Activated CD8-positive, alpha-beta memory T cell treated with anti-CD3 and anti-CD28 coated beads, Interleukin-2, amount 50 U/mL, for 48 hours (primary cell): ENCODE measurements around the gene ACP3.
A peak's percentile ranks its signal among the peaks of the same experiment; 100 is the strongest.

Experiments
- DNase-seq: peaks from one replicate; pipeline ENCODE4 v3.0.0-alpha.2; 2020

ACP3 gene

GRCh38 chr3:132321304-132321703, 4.1 kb downstream of the ACP3 start:
- DNase-seq, result no peak

GRCh38 chr3:132325103-132325606, 7.9 kb downstream of the ACP3 start:
- no peak for DNase-seq

- no peak for DNase-seq
Observed at GRCh38 chr3:132325634-132326033, 8.4 kb downstream of the ACP3 start.

GRCh38 chr3:132326251-132326650, 9.0 kb downstream of the ACP3 start:
- no peak for DNase-seq

- no peak for DNase-seq
Observed at GRCh38 chr3:132332082-132332481, 14.9 kb downstream of the ACP3 start.

- DNase-seq, result no peak
Observed at GRCh38 chr3:132332508-132332907, 15.3 kb downstream of the ACP3 start.

GRCh38 chr3:132341746-132342145, 24.5 kb downstream of the ACP3 start:
- DNase-seq, result no peak

- no peak for DNase-seq
Observed at GRCh38 chr3:132342183-132342582, 25.0 kb downstream of the ACP3 start.

GRCh38 chr3:132342610-132343009, 25.4 kb downstream of the ACP3 start:
- no peak for DNase-seq

- DNase-seq, result no peak
Observed at GRCh38 chr3:132343018-132343612, 25.9 kb downstream of the ACP3 start.

- DNase-seq, result no peak
Observed at GRCh38 chr3:132344666-132345280, 27.6 kb downstream of the ACP3 start.

- DNase-seq, result no peak
Observed at GRCh38 chr3:132346841-132347736, 29.9 kb downstream of the ACP3 start.

GRCh38 chr3:132347811-132348210, 30.6 kb downstream of the ACP3 start:
- no peak for DNase-seq

GRCh38 chr3:132348531-132348930, 31.3 kb downstream of the ACP3 start:
- no peak for DNase-seq

- DNase-seq, result no peak
Observed at GRCh38 chr3:132350814-132351213, 33.6 kb downstream of the ACP3 start.

GRCh38 chr3:132351222-132351806, 34.1 kb downstream of the ACP3 start:
- DNase-seq, result no peak

GRCh38 chr3:132352556-132353143, 35.4 kb downstream of the ACP3 start:
- peak; percentile 81 for DNase-seq

GRCh38 chr3:132354916-132355702, 37.9 kb downstream of the ACP3 start:
- DNase-seq, result no peak

- DNase-seq, result no peak
Observed at GRCh38 chr3:132356568-132356967, 39.4 kb downstream of the ACP3 start.

- no peak for DNase-seq
Observed at GRCh38 chr3:132360717-132361116, 43.5 kb downstream of the ACP3 start.

- no peak for DNase-seq
Observed at GRCh38 chr3:132362329-132362728, 45.1 kb downstream of the ACP3 start.

GRCh38 chr3:132368515-132368914, 51.3 kb downstream of the ACP3 start:
- no peak for DNase-seq
